Measurements from ENCODE around the gene PTPN3. TPM values are rescaled to one million over a fixed set of nuclear protein-coding genes. Genes with fewer than 3 reads are reported as not detected.
"Not testable (repeated sequence)": the region's sequence is repeated elsewhere in the genome, so short reads cannot be mapped to it uniquely, and the experiment has no call there.

Gene PTPN3
- total RNA-seq, 6 donors from 2014 or later, result 10.2 to 26.2 (median 15.2) TPM

- WGBS, 2 donors, result 81 to 87% methylated on average over 1 of the region's 1 CpG
- no peak for ATAC-seq (ENCODE audit: low FRiP score in 2 of 2)
Observed at GRCh38 chr9:109371374-109371773, 126.7 kb downstream of the PTPN3 start.

GRCh38 chr9:109369285-109369684, 128.8 kb downstream of the PTPN3 start:
- 71 to 78% methylated on average over 2 of the region's 2 CpGs for WGBS, 2 donors
- DNase-seq (no peak), ATAC-seq (ENCODE audit: low FRiP score in 2 of 2) (no peak)
- Histone ChIP-seq H3K9me3 (no peaks in the 10 kb centered on the region), H3K4me3 (no peak overlapping the region), H3K27me3 (no peaks in the 10 kb centered on the region), H3K4me1 (no peaks in the 10 kb centered on the region), H3K27ac (no peak overlapping the region), H3K36me3 (no peaks in the 10 kb centered on the region)
- TF ChIP-seq CTCF (IDR thresholded peaks at IDR 0.05) (no peak), POLR2A (IDR thresholded peaks at IDR 0.05) (no peak), POLR2AphosphoS5 (IDR thresholded peaks at IDR 0.05) (no peak), EP300 (IDR thresholded peaks at IDR 0.05) (no peak)

More at GRCh38 chr9:109371374-109371773, 126.7 kb downstream of the PTPN3 start:
- DNase-seq, result no peak
- TF ChIP-seq POLR2A (IDR thresholded peaks at IDR 0.05) (no peak), EP300 (IDR thresholded peaks at IDR 0.05) (no peak), CTCF (IDR thresholded peaks at IDR 0.05) (no peak), POLR2AphosphoS5 (IDR thresholded peaks at IDR 0.05) (no peak)
- no peaks in the 10 kb centered on the region for H3K9me3 ChIP-seq
- H3K36me3 ChIP-seq, result no peaks in the 10 kb centered on the region
- H3K27ac ChIP-seq, result no peak overlapping the region
- no peaks in the 10 kb centered on the region for H3K27me3 ChIP-seq
- no peaks in the 10 kb centered on the region for H3K4me1 ChIP-seq
- no peak overlapping the region for H3K4me3 ChIP-seq

GRCh38 chr9:109360771-109361170, 137.3 kb downstream of the PTPN3 start:
- H3K27ac ChIP-seq, result no peak overlapping the region
- H3K4me1 ChIP-seq, result no peaks in the 10 kb centered on the region
- H3K9me3 ChIP-seq, result no peaks in the 10 kb centered on the region
- no peak overlapping the region for H3K4me3 ChIP-seq
- DNase-seq (no peak), ATAC-seq (ENCODE audit: low FRiP score in 2 of 2) (no peak)
- 78 to 83% methylated on average over 5 of the region's 5 CpGs for WGBS, 2 donors
- no peaks in the 10 kb centered on the region for H3K36me3 ChIP-seq
- TF ChIP-seq POLR2A (IDR thresholded peaks at IDR 0.05), result no peak
- no peak for TF ChIP-seq EP300 (IDR thresholded peaks at IDR 0.05)
- TF ChIP-seq CTCF (IDR thresholded peaks at IDR 0.05), result no peak
- TF ChIP-seq POLR2AphosphoS5 (IDR thresholded peaks at IDR 0.05), result no peak
- H3K27me3 ChIP-seq, result no peaks in the 10 kb centered on the region

GRCh38 chr9:109358968-109359603, 139.0 kb downstream of the PTPN3 start:
- not testable (repeated sequence) for H3K27ac ChIP-seq; H3K36me3 ChIP-seq; H3K4me1 ChIP-seq; DNase-seq; H3K4me3 ChIP-seq; ATAC-seq (ENCODE audit: low FRiP score in 2 of 2); H3K9me3 ChIP-seq; H3K27me3 ChIP-seq
- 84 to 86% methylated on average over 8 of the region's 8 CpGs for WGBS, 2 donors

GRCh38 chr9:109355564-109356297, 142.4 kb downstream of the PTPN3 start:
- Histone ChIP-seq H3K4me1 (no peaks in the 10 kb centered on the region), H3K4me3 (no peak overlapping the region), H3K27me3 (no peaks in the 10 kb centered on the region), H3K36me3 (no peaks in the 10 kb centered on the region), H3K27ac (no peak overlapping the region), H3K9me3 (no peaks in the 10 kb centered on the region)
- TF ChIP-seq POLR2AphosphoS5 (IDR thresholded peaks at IDR 0.05) (no peak), CTCF (IDR thresholded peaks at IDR 0.05) (no peak), EP300 (IDR thresholded peaks at IDR 0.05) (no peak), POLR2A (IDR thresholded peaks at IDR 0.05) (no peak)
- DNase-seq (peak; percentile 25 to 46), ATAC-seq (ENCODE audit: low FRiP score in 2 of 2) (peak; percentile 16 to 61)
- WGBS, 2 donors, result 70 to 79% methylated on average over 21 of the region's 21 CpGs
